Neural cell (in vitro differentiated cells): ENCODE measurements around the gene FBN1. TPM values are rescaled to one million over a fixed set of nuclear protein-coding genes. Genes with fewer than 3 reads are reported as not detected.

Experiments used
- H2AFZ ChIP-seq: fragments of 200-600, 300-800 bp; sonication (generic), shearing (Covaris generic); 2 replicates; pipeline ENCODE4 v1.6.0; 2014; ENCODE audit warnings: low read depth, mild to moderate bottlenecking, antibody characterized with exemption, low read length, moderate library complexity
- H3F3A ChIP-seq: fragments of 200-600 bp; shearing (Covaris generic); 2 replicates; pipeline ENCODE4 v1.6.1; 2016; ENCODE audit warnings: mild to moderate bottlenecking, moderate library complexity, mixed read lengths, antibody characterized with exemption, low read length; ENCODE audit not compliant: insufficient read depth, poor library complexity, severe bottlenecking
- H3K27ac ChIP-seq: fragments of 200-600, 300-800 bp; sonication (generic), shearing (Covaris generic); 2 replicates; pipeline ENCODE4 v1.5.1; 2014; ENCODE audit warnings: mild to moderate bottlenecking, low read length, moderate library complexity
- H3K27me3 ChIP-seq: fragments of 300-800, 200-600 bp; sonication (generic), shearing (Covaris generic); 2 replicates; pipeline ENCODE4 v1.6.0; 2014; ENCODE audit warnings: mild to moderate bottlenecking, low read depth, low read length, moderate library complexity; ENCODE audit not compliant: insufficient read depth
- H3K36me3 ChIP-seq: fragments of 300-800, 200-600 bp; sonication (generic), shearing (Covaris generic); 2 replicates; pipeline ENCODE4 v1.5.1; 2014; ENCODE audit warnings: mild to moderate bottlenecking, antibody characterized with exemption, low read length, moderate library complexity; ENCODE audit not compliant: insufficient read depth
- H3K4me2 ChIP-seq: fragments of 300-800, 200-600 bp; sonication (generic), shearing (Covaris generic); 2 replicates; pipeline ENCODE4 v1.6.0; 2014; ENCODE audit warnings: mild to moderate bottlenecking, low read length
- H3K4me3 ChIP-seq: fragments of 300-800, 200-600 bp; sonication (generic), shearing (Covaris generic); 2 replicates; pipeline ENCODE4 v1.5.1; 2014; ENCODE audit warnings: mild to moderate bottlenecking, low read length, moderate library complexity
- H3K79me2 ChIP-seq: fragments of 200-600 bp; shearing (Covaris generic); replicated peaks from 2 replicates; pipeline ENCODE4 v1.6.0; 2014; ENCODE audit warnings: mild to moderate bottlenecking, low read length, moderate library complexity; ENCODE audit not compliant: insufficient read depth
- H3K9ac ChIP-seq: fragments of 300-800, 200-600 bp; sonication (generic), shearing (Covaris generic); 2 replicates; pipeline ENCODE4 v1.6.1; 2016; ENCODE audit warnings: mild to moderate bottlenecking, low read length, mixed read lengths
- H3K9me2 ChIP-seq: fragments of 200-600 bp; shearing (Covaris generic); 2 replicates; pipeline ENCODE4 v1.6.1; 2016; ENCODE audit warnings: mild to moderate bottlenecking, low read length, mixed read lengths; ENCODE audit not compliant: insufficient read depth
- H3K9me3 ChIP-seq: fragments of 200-600, 300-800 bp; sonication (generic), shearing (Covaris generic); 2 replicates; pipeline ENCODE4 v1.6.1; 2016; ENCODE audit warnings: mild to moderate bottlenecking, mixed run types, low read length, moderate library complexity, mixed read lengths
- H4K20me1 ChIP-seq: fragments of 200-600 bp; shearing (Covaris generic); 2 replicates; pipeline ENCODE4 v1.6.1; 2016; ENCODE audit warnings: mild to moderate bottlenecking, mixed run types; ENCODE audit not compliant: insufficient read depth
- EP300 ChIP-seq: fragments of 450-650 bp; conservative IDR thresholded peaks from 2 replicates; pipeline ENCODE4 v1.6.1; 2014; ENCODE audit warnings: antibody characterized with exemption, mild to moderate bottlenecking, moderate library complexity; ENCODE audit not compliant: poor library complexity, severe bottlenecking
- EZH2 ChIP-seq: fragments of 200-600, 300-800 bp; shearing (Covaris generic), sonication (generic); IDR thresholded peaks from 2 replicates; pipeline ENCODE4 v1.6.1; 2014; ENCODE audit warnings: antibody characterized with exemption, low read length, borderline replicate concordance, mild to moderate bottlenecking; ENCODE audit not compliant: insufficient read depth, poor library complexity, severe bottlenecking
- MXI1 ChIP-seq: fragments of 450-650 bp; conservative IDR thresholded peaks from 2 replicates; pipeline ENCODE4 v1.6.1; 2014; ENCODE audit warnings: antibody characterized with exemption, mild to moderate bottlenecking; ENCODE audit not compliant: poor library complexity, severe bottlenecking
- POLR2AphosphoS5 ChIP-seq: IDR thresholded peaks from 2 replicates; pipeline ENCODE4 v1.6.1; 2012
- RAD21 ChIP-seq: fragments of 450-650 bp; conservative IDR thresholded peaks from 2 replicates; pipeline ENCODE4 v1.6.1; 2014; ENCODE audit warnings: antibody characterized with exemption, mild to moderate bottlenecking, moderate library complexity
- SMC3 ChIP-seq: fragments of 450-650 bp; conservative IDR thresholded peaks from 2 replicates; pipeline ENCODE4 v1.6.1; 2014; ENCODE audit warnings: antibody characterized with exemption, mild to moderate bottlenecking, moderate library complexity; ENCODE audit not compliant: poor library complexity
- TAF1 ChIP-seq: IDR thresholded peaks from 2 replicates; pipeline ENCODE4 v1.6.1; 2012; ENCODE audit warnings: low read depth
- polyA plus RNA-seq: library from polyadenylated mRNA; depleted of rRNA; stranded (reverse); fragments of >200 nt; gene quantifications from 2 replicates; pipeline ENCODE4 v1.2.3, GENCODE V29; 2014
- TF ChIP-seq, protein P1 (sequence below): fragments of 450-650 bp; IDR thresholded peaks from 2 replicates; pipeline ENCODE4 v1.5.1; 2014; ENCODE audit warnings: antibody characterized with exemption, mild to moderate bottlenecking, moderate library complexity; ENCODE audit not compliant: poor library complexity, severe bottlenecking
- TF ChIP-seq, protein P2 (sequence below): IDR thresholded peaks from 2 replicates; pipeline ENCODE4 v1.6.1; 2012; ENCODE audit warnings: borderline replicate concordance

The FBN1 gene
- polyA plus RNA-seq, 1 donor from 2014 or later = 22.0 TPM

DNA sequence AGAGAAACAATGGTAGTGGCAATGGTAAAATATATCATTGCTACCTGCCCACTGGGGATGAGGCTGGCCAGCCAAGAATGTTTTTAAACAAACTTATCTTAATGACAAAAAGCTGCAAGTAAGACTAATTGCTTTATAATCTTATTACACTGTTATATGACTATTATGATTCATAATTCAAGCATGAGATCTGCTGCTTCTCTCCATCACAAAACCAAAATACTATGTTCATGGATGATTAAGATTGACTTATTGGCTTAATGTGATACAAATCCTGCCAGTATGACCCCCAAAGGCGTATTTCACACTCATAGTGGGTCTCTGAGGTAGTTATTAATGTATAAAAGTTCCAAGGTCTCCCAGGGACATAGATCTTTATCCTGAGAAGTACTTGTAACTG, 52.6 kb downstream of the FBN1 start:
- Histone ChIP-seq H3K79me2 (no peaks in the 10 kb centered on the region), H3F3A (no peaks in the 10 kb centered on the region), H3K9me2 (no peaks in the 10 kb centered on the region), H3K36me3 (no peaks in the 10 kb centered on the region), H3K27ac (no peak overlapping the region), H4K20me1 (no peaks in the 10 kb centered on the region), H3K9ac (no peak overlapping the region), H3K9me3 (no peaks in the 10 kb centered on the region), H3K27me3 (no peaks in the 10 kb centered on the region), H3K4me3 (no peak overlapping the region), H2AFZ (no peak overlapping the region), H3K4me2 (no peak overlapping the region)
- TF ChIP-seq EP300 = no peak
- no peak for TF ChIP-seq MXI1
- TF ChIP-seq, protein P1, sequence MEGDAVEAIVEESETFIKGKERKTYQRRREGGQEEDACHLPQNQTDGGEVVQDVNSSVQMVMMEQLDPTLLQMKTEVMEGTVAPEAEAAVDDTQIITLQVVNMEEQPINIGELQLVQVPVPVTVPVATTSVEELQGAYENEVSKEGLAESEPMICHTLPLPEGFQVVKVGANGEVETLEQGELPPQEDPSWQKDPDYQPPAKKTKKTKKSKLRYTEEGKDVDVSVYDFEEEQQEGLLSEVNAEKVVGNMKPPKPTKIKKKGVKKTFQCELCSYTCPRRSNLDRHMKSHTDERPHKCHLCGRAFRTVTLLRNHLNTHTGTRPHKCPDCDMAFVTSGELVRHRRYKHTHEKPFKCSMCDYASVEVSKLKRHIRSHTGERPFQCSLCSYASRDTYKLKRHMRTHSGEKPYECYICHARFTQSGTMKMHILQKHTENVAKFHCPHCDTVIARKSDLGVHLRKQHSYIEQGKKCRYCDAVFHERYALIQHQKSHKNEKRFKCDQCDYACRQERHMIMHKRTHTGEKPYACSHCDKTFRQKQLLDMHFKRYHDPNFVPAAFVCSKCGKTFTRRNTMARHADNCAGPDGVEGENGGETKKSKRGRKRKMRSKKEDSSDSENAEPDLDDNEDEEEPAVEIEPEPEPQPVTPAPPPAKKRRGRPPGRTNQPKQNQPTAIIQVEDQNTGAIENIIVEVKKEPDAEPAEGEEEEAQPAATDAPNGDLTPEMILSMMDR = no peak
- no peak for TF ChIP-seq SMC3
- no peak for TF ChIP-seq TAF1

DNA sequence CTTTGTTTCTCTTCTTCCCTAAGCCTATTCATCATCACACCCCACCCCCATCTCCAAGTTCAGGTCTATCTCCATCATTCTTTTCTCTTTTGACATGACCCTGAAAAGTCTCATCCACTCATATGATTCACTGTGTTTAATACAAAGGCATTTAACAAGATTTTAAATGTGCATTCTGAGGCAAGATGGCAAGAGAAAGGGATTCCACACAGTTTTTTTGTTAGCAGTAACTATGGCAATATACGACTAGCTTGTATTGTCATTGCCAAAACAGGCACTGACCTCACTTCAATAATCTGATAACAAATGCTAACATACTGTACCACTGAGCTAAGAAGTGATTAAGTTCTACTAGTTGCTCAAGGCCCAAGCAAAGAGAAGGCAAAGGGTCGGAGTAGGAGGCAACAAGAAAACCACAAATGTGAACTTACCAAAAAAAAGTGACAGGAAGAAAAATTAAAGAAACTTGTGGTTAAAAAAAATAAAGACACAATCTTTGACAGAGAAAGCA, 53.2 kb downstream of the FBN1 start:
- no peak overlapping the region for H3K4me2 ChIP-seq
- no peaks in the 10 kb centered on the region for H3K79me2 ChIP-seq
- no peaks in the 10 kb centered on the region for H4K20me1 ChIP-seq
- TF ChIP-seq EP300 (no peak), POLR2AphosphoS5 (no peak), MXI1 (no peak), RAD21 (no peak), SMC3 (no peak), EZH2 (no peak), TAF1 (no peak)
- TF ChIP-seq, protein P1 = no peak
- TF ChIP-seq, protein P2, sequence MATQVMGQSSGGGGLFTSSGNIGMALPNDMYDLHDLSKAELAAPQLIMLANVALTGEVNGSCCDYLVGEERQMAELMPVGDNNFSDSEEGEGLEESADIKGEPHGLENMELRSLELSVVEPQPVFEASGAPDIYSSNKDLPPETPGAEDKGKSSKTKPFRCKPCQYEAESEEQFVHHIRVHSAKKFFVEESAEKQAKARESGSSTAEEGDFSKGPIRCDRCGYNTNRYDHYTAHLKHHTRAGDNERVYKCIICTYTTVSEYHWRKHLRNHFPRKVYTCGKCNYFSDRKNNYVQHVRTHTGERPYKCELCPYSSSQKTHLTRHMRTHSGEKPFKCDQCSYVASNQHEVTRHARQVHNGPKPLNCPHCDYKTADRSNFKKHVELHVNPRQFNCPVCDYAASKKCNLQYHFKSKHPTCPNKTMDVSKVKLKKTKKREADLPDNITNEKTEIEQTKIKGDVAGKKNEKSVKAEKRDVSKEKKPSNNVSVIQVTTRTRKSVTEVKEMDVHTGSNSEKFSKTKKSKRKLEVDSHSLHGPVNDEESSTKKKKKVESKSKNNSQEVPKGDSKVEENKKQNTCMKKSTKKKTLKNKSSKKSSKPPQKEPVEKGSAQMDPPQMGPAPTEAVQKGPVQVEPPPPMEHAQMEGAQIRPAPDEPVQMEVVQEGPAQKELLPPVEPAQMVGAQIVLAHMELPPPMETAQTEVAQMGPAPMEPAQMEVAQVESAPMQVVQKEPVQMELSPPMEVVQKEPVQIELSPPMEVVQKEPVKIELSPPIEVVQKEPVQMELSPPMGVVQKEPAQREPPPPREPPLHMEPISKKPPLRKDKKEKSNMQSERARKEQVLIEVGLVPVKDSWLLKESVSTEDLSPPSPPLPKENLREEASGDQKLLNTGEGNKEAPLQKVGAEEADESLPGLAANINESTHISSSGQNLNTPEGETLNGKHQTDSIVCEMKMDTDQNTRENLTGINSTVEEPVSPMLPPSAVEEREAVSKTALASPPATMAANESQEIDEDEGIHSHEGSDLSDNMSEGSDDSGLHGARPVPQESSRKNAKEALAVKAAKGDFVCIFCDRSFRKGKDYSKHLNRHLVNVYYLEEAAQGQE = no peak
- H3K4me3 ChIP-seq = no peak overlapping the region
- no peaks in the 10 kb centered on the region for H3F3A ChIP-seq
- H3K27me3 ChIP-seq = no peaks in the 10 kb centered on the region
- no peaks in the 10 kb centered on the region for H3K9me2 ChIP-seq
- H3K9ac ChIP-seq = no peak overlapping the region
- no peak overlapping the region for H2AFZ ChIP-seq
- no peaks in the 10 kb centered on the region for H3K9me3 ChIP-seq
- H3K36me3 ChIP-seq = no peaks in the 10 kb centered on the region
- H3K27ac ChIP-seq = no peak overlapping the region
